Panc1 (cell line): ENCODE results near the gene SLC9A5. TPM values are rescaled to one million over a fixed set of nuclear protein-coding genes. Genes with fewer than 3 reads are reported as not detected.
A peak's percentile ranks its signal among the peaks of the same experiment; 100 is the strongest.

Experiments
- ATAC-seq: fragments of 200-7000 bp; cut with Tn5 transposase; 2 replicates; pipeline ENCODE4 v1.9.1; 2020; ENCODE audit warnings: mild to moderate bottlenecking, moderate library complexity
- BruUV-seq: library from RNA; stranded (reverse); fragments of 400-500 nt; replicated peaks from 2 replicates; lab custom pipeline; 2021; lab: Mats Ljungman, UMichigan
- CTCF ChIA-PET: fragments of 300-600 bp; sonication (Branson Sonifier 250); formaldehyde crosslinking; loops from one replicate; lab custom pipeline; 2022; ENCODE audit warnings: antibody characterized with exemption; lab: Charles Lee
- POLR2A ChIA-PET: fragments of 300-600 bp; sonication (Branson Sonifier 250); formaldehyde crosslinking; loops from one replicate; lab custom pipeline; 2022; ENCODE audit warnings: antibody characterized with exemption; lab: Charles Lee
- DNase-seq: peaks from one replicate; pipeline ENCODE4 v3.0.0-alpha.2; 2010; ENCODE audit warnings: low read depth, low spot score
- H3K27ac ChIP-seq: 2 replicates; pipeline ENCODE4 v1.5.1; 2011; ENCODE audit warnings: mild to moderate bottlenecking, low read length, inconsistent platforms
- H3K27me3 ChIP-seq: fragments of 200-500 bp; sonication (Bioruptor generic); 2 replicates; pipeline ENCODE4 v1.6.0; 2014; ENCODE audit warnings: low read length, inconsistent platforms; ENCODE audit not compliant: control insufficient read depth, insufficient read depth
- H3K36me3 ChIP-seq: fragments of 200-500 bp; sonication (Bioruptor generic); 2 replicates; pipeline ENCODE4 v1.5.1; 2014; ENCODE audit warnings: inconsistent platforms, mild to moderate bottlenecking, low read length, moderate library complexity; ENCODE audit not compliant: control insufficient read depth, insufficient read depth
- H3K4me1 ChIP-seq: 2 replicates; pipeline ENCODE4 v1.5.1; 2011; ENCODE audit warnings: inconsistent platforms, mild to moderate bottlenecking, low read length, moderate library complexity; ENCODE audit not compliant: control insufficient read depth, insufficient read depth
- H3K4me3 ChIP-seq, 2 experiments: 2 replicates each; pipeline ENCODE4 v1.5.1; 2011 to 2012; ENCODE audit warnings: low read depth in 2 of 2, low read length in 2 of 2, mild to moderate bottlenecking in 2 of 2, inconsistent platforms in 1 of 2, moderate library complexity in 1 of 2
- H3K9me3 ChIP-seq: fragments of 200-500 bp; sonication (Bioruptor generic); 2 replicates; pipeline ENCODE4 v1.5.1; 2014; ENCODE audit warnings: low read depth, mild to moderate bottlenecking, inconsistent platforms, low read length, moderate library complexity; ENCODE audit not compliant: control insufficient read depth, insufficient read depth
- CTCF ChIP-seq: fragments of 450-650 bp; IDR thresholded peaks from 2 replicates; pipeline ENCODE4 v1.5.1; 2017; ENCODE audit warnings: mild to moderate bottlenecking
- POLR2AphosphoS5 ChIP-seq: IDR thresholded peaks from 2 replicates; pipeline ENCODE4 v1.6.1; 2012; ENCODE audit warnings: mild to moderate bottlenecking, low read depth, low read length, moderate library complexity
- REST ChIP-seq, 2 experiments: IDR thresholded peaks; 2 replicates each; pipeline ENCODE4 v1.6.1; 2011 to 2012; ENCODE audit warnings: low read depth in 2 of 2, control low read depth in 1 of 2, low read length in 1 of 2, mild to moderate bottlenecking in 1 of 2, moderate library complexity in 1 of 2; ENCODE audit not compliant: insufficient read depth in 1 of 2
- SIN3A ChIP-seq: IDR thresholded peaks from 2 replicates; pipeline ENCODE4 v1.6.1; 2012; ENCODE audit warnings: low read depth, mild to moderate bottlenecking, low read length, moderate library complexity, borderline replicate concordance; ENCODE audit not compliant: insufficient read depth
- TCF7L2 ChIP-seq: IDR thresholded peaks from 2 replicates; pipeline ENCODE4 v1.6.1; 2011; ENCODE audit warnings: mild to moderate bottlenecking, low read depth, low read length, inconsistent platforms
- in situ Hi-C: cut with HindIII; loops from 2 replicates; pipeline ENCODE4 v1.10.0; 2016; ENCODE audit warnings: low sequenced_read_pairs, low pct_unique_long_range_greater_than_20kb
- intact Hi-C: fragments of 100-400 bp; cut with micrococcal nuclease; formaldehyde crosslinking; loops from one replicate; pipeline ENCODE4 v1.10.0; 2022; ENCODE audit not compliant: unreplicated experiment
- total RNA-seq: library from RNA; stranded (reverse); gene quantifications from one replicate; pipeline ENCODE4 v1.2.1, GENCODE V29; 2021; ENCODE audit not compliant: unreplicated experiment

SLC9A5 gene
- total RNA-seq, 1 experiment from 2014 or later, result 1.7 TPM

GRCh38 chr16:67245186-67245585, 3.6 kb upstream of the SLC9A5 start:
- no peaks in the 10 kb centered on the region for H3K9me3 ChIP-seq
- no peak for TF ChIP-seq CTCF
- TF ChIP-seq REST (IDR thresholded peaks at IDR 0.05; ENCODE audit: insufficient read depth in 1 of 2, low read depth in 2 of 2, low read length in 1 of 2), result no peak
- TF ChIP-seq SIN3A, result no peak
- no peak for TF ChIP-seq TCF7L2
- no peak for TF ChIP-seq POLR2AphosphoS5
- no peaks in the 10 kb centered on the region; the same call in 1 of the 2 replicates for H3K36me3 ChIP-seq
- intact Hi-C loops, result no loop called here
- no peak for ATAC-seq
- H3K4me3 ChIP-seq, result no peak overlapping the region
- H3K4me1 ChIP-seq, result peaks cover 12% of the 10 kb centered on the region
- BruUV-seq, result no TSS peak
- in situ Hi-C loops, result no loop called here
- ChIA-PET POLR2A (no interaction called here), CTCF (no interaction called here)
- H3K27me3 ChIP-seq, result no peaks in the 10 kb centered on the region
- no peak overlapping the region for H3K27ac ChIP-seq
- DNase-seq, result no peak

- no peak for DNase-seq
- in situ Hi-C loops, result no loop called here
- H3K27ac ChIP-seq, result no peak overlapping the region
- H3K9me3 ChIP-seq, result no peaks in the 10 kb centered on the region
- no peaks in the 10 kb centered on the region; the same call in 1 of the 2 replicates for H3K36me3 ChIP-seq
- H3K4me3 ChIP-seq, result peak overlapping the region; percentile 64 to 73
- H3K27me3 ChIP-seq, result no peaks in the 10 kb centered on the region
- peaks cover 12% of the 10 kb centered on the region for H3K4me1 ChIP-seq
- BruUV-seq, result no TSS peak
- ATAC-seq, result no peak
- intact Hi-C loops, result no loop called here
- ChIA-PET POLR2A (no interaction called here), CTCF (no interaction called here)
- TF ChIP-seq SIN3A (no peak), CTCF (no peak), TCF7L2 (no peak), POLR2AphosphoS5 (no peak), REST (IDR thresholded peaks at IDR 0.05; ENCODE audit: insufficient read depth in 1 of 2, low read depth in 2 of 2, low read length in 1 of 2) (no peak)
Observed at GRCh38 chr16:67245674-67246080, 3.1 kb upstream of the SLC9A5 start.
